ENCODE results near the gene TBRG4. TPM values are rescaled to one million over a fixed set of nuclear protein-coding genes. Genes with fewer than 3 reads are reported as not detected.

The TBRG4 gene
- polyA plus RNA-seq (2011; rRNA removed) (38.8 and 47.9 TPM in 2 replicates), polyA minus RNA-seq (2011; rRNA and poly(A)+ RNA removed) (79.4 and 95.6 TPM in 2 replicates)

- CTCF ChIA-PET, result interaction anchor here (0.9 to 1.3 kb wide), 2 partner anchors 25 to 138 kb away, joined by 3 read pairs; no protein-coding TSS in a partner anchor
- Histone ChIP-seq H3K27ac (ENCODE audit: low read depth, low read length) (peak within 1 kb of the TSS; percentile 96), H3K9me3 (ENCODE audit: control insufficient read depth, insufficient read depth, low read length) (no peaks in the 10 kb centered on the region; the same call in 1 of the 2 replicates), H3K4me3 (ENCODE audit: low read depth, low read length) (peak within 1 kb of the TSS; percentile 96), H3K27me3 (ENCODE audit: control insufficient read depth, insufficient read depth, low read length) (peaks cover 6% of the 10 kb centered on the region)
- peak; percentile 37 for TF ChIP-seq CTCF (IDR thresholded peaks at IDR 0.05; ENCODE audit: low read depth, low read length)
- POLR2A ChIA-PET, result interaction anchor here (0.6 to 1.2 kb wide), 7 partner anchors 22 to 1936 kb away, joined by 3 to 5 read pairs (median 3); partner anchors contain the start of gene H2AZ2
- DNase-seq (ENCODE audit: low read depth, low spot score), result peak; percentile 74
Observed at GRCh38 chr7:45111298-45112223, at the start of gene TBRG4. TBRG4 (minus strand) TSS chr7:45111697; CDS start chr7:45109237, 2,460 bp downstream.

DNA sequence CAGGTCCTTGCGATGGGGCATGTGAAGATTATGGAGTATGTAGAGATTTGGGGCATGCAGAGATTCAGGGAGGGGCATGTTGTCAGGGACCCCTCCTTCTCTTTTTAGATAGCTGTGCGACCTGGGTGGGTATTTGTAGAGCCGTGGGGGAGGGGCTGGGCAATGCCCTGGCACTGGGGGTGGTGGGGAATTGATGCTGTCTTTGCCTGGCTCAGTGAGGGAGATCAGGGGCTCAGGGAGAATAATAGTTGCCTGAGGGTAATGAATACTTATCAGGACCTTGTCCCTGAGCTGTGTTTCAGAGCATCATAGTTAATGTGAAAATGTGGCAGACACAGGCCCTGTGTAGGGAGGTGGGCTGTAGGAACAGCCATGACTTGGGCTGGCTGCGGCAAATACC is 49.6 kb upstream of the TBRG4 start:
- no peak overlapping the region for H3K27ac ChIP-seq (ENCODE audit: low read depth, low read length)
- no peak for TF ChIP-seq CTCF (IDR thresholded peaks at IDR 0.05; ENCODE audit: low read depth, low read length)
- H3K27me3 ChIP-seq (ENCODE audit: control insufficient read depth, insufficient read depth, low read length), result peaks cover 39% of the 10 kb centered on the region
- DNase-seq (ENCODE audit: low read depth, low spot score), result no peak
- no peak overlapping the region for H3K4me3 ChIP-seq (ENCODE audit: low read depth, low read length)
- H3K9me3 ChIP-seq (ENCODE audit: control insufficient read depth, insufficient read depth, low read length), result peaks cover 6% of the 10 kb centered on the region; the same call in 1 of the 2 replicates
- CTCF ChIA-PET, result no interaction called here
- POLR2A ChIA-PET, result no interaction called here

GRCh38 chr7:45160417-45160881 is 49.0 kb upstream of the TBRG4 start:
- Histone ChIP-seq H3K9me3 (ENCODE audit: control insufficient read depth, insufficient read depth, low read length) (peaks cover 6% of the 10 kb centered on the region; the same call in 1 of the 2 replicates), H3K27me3 (ENCODE audit: control insufficient read depth, insufficient read depth, low read length) (peaks cover 43% of the 10 kb centered on the region), H3K27ac (ENCODE audit: low read depth, low read length) (no peak overlapping the region), H3K4me3 (ENCODE audit: low read depth, low read length) (no peak overlapping the region)
- TF ChIP-seq CTCF (IDR thresholded peaks at IDR 0.05; ENCODE audit: low read depth, low read length), result no peak
- ChIA-PET CTCF (no interaction called here), POLR2A (no interaction called here)
- DNase-seq (ENCODE audit: low read depth, low spot score), result no peak

- ChIA-PET POLR2A (no interaction called here), CTCF (interaction anchor here (1.8 kb wide), 1 partner anchor 102 kb away, joined by 8 read pairs; no protein-coding TSS in a partner anchor)
- TF ChIP-seq CTCF (IDR thresholded peaks at IDR 0.05; ENCODE audit: low read depth, low read length), result no peak
- Histone ChIP-seq H3K27me3 (ENCODE audit: control insufficient read depth, insufficient read depth, low read length) (peaks cover 43% of the 10 kb centered on the region), H3K4me3 (ENCODE audit: low read depth, low read length) (no peak overlapping the region), H3K27ac (ENCODE audit: low read depth, low read length) (no peak overlapping the region), H3K9me3 (ENCODE audit: control insufficient read depth, insufficient read depth, low read length) (peaks cover 5% of the 10 kb centered on the region; the same call in 1 of the 2 replicates)
- no peak for DNase-seq (ENCODE audit: low read depth, low spot score)
Observed at GRCh38 chr7:45159296-45159695, 47.8 kb upstream of the TBRG4 start.
